HG03060 (cell line): Measurements from ENCODE around the gene ATAD3B.

Experiments used
- ATAC-seq: cut with Tn5 transposase; IDR thresholded peaks from one replicate; pipeline ENCODE4 v1.9.1; 2021; ENCODE audit warnings: low read depth, moderate number of reproducible peaks; ENCODE audit not compliant: unreplicated experiment

The ATAD3B gene

GRCh38 chr1:1540818-1541628 is 69.5 kb downstream of the ATAD3B start:
- no peak for ATAC-seq

DNA sequence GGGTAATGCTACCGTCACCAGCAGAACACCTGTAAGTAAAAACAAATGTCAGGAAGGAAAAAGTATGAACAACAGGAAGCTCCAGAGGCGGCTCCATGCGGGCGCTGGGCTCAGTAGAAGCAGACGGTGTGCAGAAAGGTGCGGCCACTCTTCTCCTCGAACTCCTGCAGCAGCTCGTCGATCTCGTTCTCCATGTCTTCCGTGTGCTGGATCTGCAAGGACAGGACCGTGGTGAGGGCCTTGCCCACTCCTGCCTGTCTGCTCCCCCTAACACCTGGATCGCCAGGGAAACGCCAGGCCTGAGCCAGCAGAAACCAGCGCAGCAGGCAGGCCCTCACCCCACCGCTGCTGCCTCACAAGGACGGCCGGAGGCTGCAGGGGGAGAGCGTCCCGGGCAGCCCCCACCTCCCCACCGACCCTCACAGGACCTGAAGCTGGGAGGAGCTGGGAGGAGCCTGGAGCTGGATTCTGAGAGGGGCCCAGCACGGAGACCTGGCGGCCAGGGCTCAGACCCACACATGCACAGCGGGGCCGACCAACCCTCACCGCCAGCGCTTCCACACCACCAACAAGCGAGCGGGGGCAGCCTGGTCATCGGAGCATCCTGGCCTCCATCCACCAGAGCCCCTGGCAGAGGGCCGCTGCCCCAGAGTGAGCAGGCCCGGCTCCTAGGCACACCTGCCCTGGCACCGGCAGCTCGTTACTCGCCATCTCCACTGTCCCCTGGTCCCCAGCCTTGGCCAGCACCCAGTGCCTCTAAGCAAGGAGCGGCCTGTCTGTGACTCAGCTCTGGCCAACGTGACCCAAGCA is 70.6 kb downstream of the ATAD3B start:
- no peak for ATAC-seq

GRCh38 chr1:1542766-1543705 is 71.5 kb downstream of the ATAD3B start:
- ATAC-seq, result no peak

DNA sequence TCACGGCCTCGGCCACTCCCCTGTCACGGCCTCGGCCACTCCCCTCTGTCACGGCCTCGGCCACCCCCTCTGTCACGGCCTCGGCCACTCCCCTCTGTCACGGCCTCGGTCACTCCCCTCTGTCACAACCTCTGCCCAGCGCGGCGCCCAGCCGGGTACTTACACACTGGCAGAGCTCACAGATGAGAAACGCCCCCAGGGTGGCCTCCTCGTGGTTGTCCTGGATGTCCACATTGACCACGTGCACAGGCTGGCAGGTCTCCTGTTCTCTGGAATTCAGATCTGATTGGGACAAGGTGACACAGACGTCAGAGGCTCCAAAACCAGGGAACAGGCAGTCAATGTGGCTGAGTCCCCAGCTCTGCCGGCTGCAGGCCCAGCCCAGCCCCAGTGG is 72.1 kb downstream of the ATAD3B start:
- no peak for ATAC-seq

DNA sequence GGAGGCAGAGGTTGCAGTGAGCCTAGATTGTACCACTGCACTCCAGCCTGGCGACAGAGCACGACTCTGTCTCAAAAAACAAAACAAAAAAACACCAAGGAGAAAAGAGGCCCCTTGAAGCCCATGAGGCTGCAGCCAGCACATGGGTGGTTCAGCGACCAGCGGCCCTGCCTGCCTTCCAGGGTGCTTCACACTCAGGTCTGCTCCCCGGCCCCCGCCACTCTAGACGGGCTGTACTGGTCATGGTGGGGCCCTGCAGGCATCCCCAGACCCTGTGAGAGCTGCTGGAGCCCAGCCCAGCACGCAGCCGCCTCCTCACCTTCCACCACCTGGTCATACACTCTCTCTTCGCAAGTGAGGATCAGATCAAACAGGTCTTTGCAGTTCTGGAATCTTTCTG is 73.0 kb downstream of the ATAD3B start:
- no peak for ATAC-seq
